Bronchial epithelial cell (primary cell): ENCODE measurements around the gene KCNAB1. TPM values are rescaled to one million over a fixed set of nuclear protein-coding genes. Genes with fewer than 3 reads are reported as not detected.
"Not testable (repeated sequence)": the region's sequence is repeated elsewhere in the genome, so short reads cannot be mapped to it uniquely, and the experiment has no call there.

Experiments used
- DNase-seq: peaks from one replicate; pipeline ENCODE4 v3.0.0-alpha.2; 2010; ENCODE audit warnings: low read depth
- FAIRE-seq: peaks from 2 replicates; lab custom pipeline; 2011; peaks lifted over from hg19 to GRCh38; lab: Jason Lieb, UNC
- H3K27me3 ChIP-seq: 2 replicates; pipeline ENCODE4 v1.5.1; 2011; ENCODE audit warnings: low read length; ENCODE audit not compliant: control insufficient read depth, insufficient read depth
- H3K36me3 ChIP-seq: 2 replicates; pipeline ENCODE4 v1.5.1; 2011; ENCODE audit warnings: low read length; ENCODE audit not compliant: control insufficient read depth, insufficient read depth
- H3K4me3 ChIP-seq: 2 replicates; pipeline ENCODE4 v1.5.1; 2011; ENCODE audit warnings: mild to moderate bottlenecking, low read depth, low read length, control low read depth
- CTCF ChIP-seq: IDR thresholded peaks from 2 replicates; pipeline ENCODE4 v1.5.1; 2011; ENCODE audit warnings: mild to moderate bottlenecking, moderate library complexity, low read length, control low read depth, inconsistent platforms; ENCODE audit not compliant: insufficient read depth, severe bottlenecking
- total RNA-seq: library from RNA; depleted of rRNA; stranded (reverse); fragments of >200 nt; gene quantifications from 2 replicates; pipeline ENCODE4 v1.2.1, GENCODE V29; 2014

KCNAB1 gene
- total RNA-seq, 1 donor from 2014 or later: 0.26 TPM

GRCh38 chr3:156133076-156133475 is 12.7 kb downstream of the KCNAB1 start:
- Histone ChIP-seq H3K36me3 (no peaks in the 10 kb centered on the region), H3K4me3 (no peak overlapping the region), H3K27me3 (peaks cover 4% of the 10 kb centered on the region)
- DNase-seq (no peak), FAIRE-seq (no peak)
- TF ChIP-seq CTCF: no peak

GRCh38 chr3:156135921-156136638 is 15.7 kb downstream of the KCNAB1 start:
- FAIRE-seq (no peak), DNase-seq (no peak)
- Histone ChIP-seq H3K4me3 (no peak overlapping the region), H3K27me3 (peaks cover 4% of the 10 kb centered on the region), H3K36me3 (no peaks in the 10 kb centered on the region)
- peak; percentile 4 for TF ChIP-seq CTCF

- FAIRE-seq, DNase-seq: not testable (repeated sequence)
Observed at GRCh38 chr3:156137397-156137796, 17.0 kb downstream of the KCNAB1 start.

GRCh38 chr3:156140001-156140595 is 19.7 kb downstream of the KCNAB1 start:
- Histone ChIP-seq H3K27me3 (no peaks in the 10 kb centered on the region), H3K36me3 (no peaks in the 10 kb centered on the region), H3K4me3 (no peak overlapping the region)
- no peak for TF ChIP-seq CTCF
- FAIRE-seq (no peak), DNase-seq (no peak)

More at GRCh38 chr3:156137397-156137796, 17.0 kb downstream of the KCNAB1 start:
- H3K36me3 ChIP-seq, H3K4me3 ChIP-seq, H3K27me3 ChIP-seq: not testable (repeated sequence)

GRCh38 chr3:156142702-156143101 is 22.3 kb downstream of the KCNAB1 start:
- DNase-seq (no peak), FAIRE-seq (no peak)
- Histone ChIP-seq H3K36me3 (no peaks in the 10 kb centered on the region), H3K27me3 (no peaks in the 10 kb centered on the region), H3K4me3 (no peak overlapping the region)
- TF ChIP-seq CTCF: no peak

- no peak overlapping the region for H3K4me3 ChIP-seq
- no peak for TF ChIP-seq CTCF
- FAIRE-seq (no peak), DNase-seq (no peak)
- H3K27me3 ChIP-seq: no peaks in the 10 kb centered on the region
- H3K36me3 ChIP-seq: no peaks in the 10 kb centered on the region
Observed at GRCh38 chr3:156143136-156143535, 22.8 kb downstream of the KCNAB1 start.
